H1 (cell line): ENCODE results near the gene BRD8. TPM values are rescaled to one million over a fixed set of nuclear protein-coding genes. Genes with fewer than 3 reads are reported as not detected.

Source experiments
- CTCF ChIA-PET: fragments of 300-600 bp; sonication (Branson Sonifier 250); formaldehyde crosslinking; loops from one replicate; lab custom pipeline; 2021; ENCODE audit not compliant: partially characterized antibody; lab: Charles Lee
- POLR2A ChIA-PET: fragments of 300-600 bp; sonication (Branson Sonifier 250); formaldehyde crosslinking; loops from one replicate; lab custom pipeline; 2021; ENCODE audit warnings: inconsistent platforms; ENCODE audit not compliant: partially characterized antibody; lab: Charles Lee
- DNase-seq, 2 experiments: peaks; one replicate each; pipeline versions ENCODE4 v3.0.0 to v3.0.0-alpha.2; 2010 to 2022; ENCODE audit warnings: low spot score in 2 of 2, low read depth in 1 of 2, mixed read lengths in 1 of 2
- FAIRE-seq: peaks from 2 replicates; lab custom pipeline; 2011; peaks lifted over from hg19 to GRCh38; lab: Jason Lieb, UNC
- H2AFZ ChIP-seq: 2 replicates; pipeline ENCODE4 v1.8.1; 2012; ENCODE audit warnings: low read length, inconsistent platforms
- H2AK5ac ChIP-seq: 2 replicates; pipeline ENCODE4 v1.6.1; 2013; ENCODE audit warnings: low read depth, low read length
- H2BK120ac ChIP-seq: replicated peaks from 2 replicates; pipeline ENCODE3; 2013; ENCODE audit warnings: low read depth, low read length, inconsistent platforms
- H2BK12ac ChIP-seq: 2 replicates; pipeline ENCODE4 v1.6.1; 2013; ENCODE audit warnings: low read depth, low read length
- H2BK15ac ChIP-seq: 2 replicates; pipeline ENCODE4 v1.6.1; 2013; ENCODE audit warnings: low read length
- H2BK20ac ChIP-seq: 2 replicates; pipeline ENCODE4 v1.6.1; 2013; ENCODE audit warnings: low read length
- H2BK5ac ChIP-seq: 2 replicates; pipeline ENCODE4 v1.6.1; 2013; ENCODE audit warnings: low read depth, low read length
- H3K14ac ChIP-seq: 2 replicates; pipeline ENCODE4 v1.6.1; 2013; ENCODE audit warnings: inconsistent platforms; ENCODE audit not compliant: insufficient read length
- H3K18ac ChIP-seq: 2 replicates; pipeline ENCODE4 v1.6.1; 2013; ENCODE audit warnings: low read length; ENCODE audit errors: extremely low read depth
- H3K23ac ChIP-seq: 2 replicates; pipeline ENCODE4 v1.6.1; 2013; ENCODE audit warnings: inconsistent platforms; ENCODE audit not compliant: insufficient read length
- H3K23me2 ChIP-seq: 2 replicates; pipeline ENCODE4 v1.6.1; 2013; ENCODE audit warnings: low read depth, low read length
- H3K27ac ChIP-seq: 2 replicates; pipeline ENCODE4 v1.6.1; 2011; ENCODE audit warnings: low read depth, low read length, inconsistent platforms
- H3K27me3 ChIP-seq, 4 experiments: replicated peaks in 1 of 4; 1 replicate in 1 of 4; 2 replicates in 3 of 4; pipeline versions ENCODE4 v1.6.1 to v1.8.1; 2011 to 2013; ENCODE audit warnings: low read length in 3 of 4, mild to moderate bottlenecking in 3 of 4, inconsistent platforms in 2 of 4, mixed read lengths in 2 of 4, moderate library complexity in 1 of 4; ENCODE audit not compliant: control insufficient read depth in 3 of 4, insufficient read depth in 3 of 4; ENCODE audit errors: extremely low read depth in 1 of 4
- H3K36me3 ChIP-seq, 4 experiments: 2 replicates each; pipeline versions ENCODE4 v1.6.1 to v1.8.1; 2011 to 2013; ENCODE audit warnings: mild to moderate bottlenecking in 4 of 4, low read length in 3 of 4, moderate library complexity in 2 of 4, control low read depth in 1 of 4, inconsistent platforms in 1 of 4; ENCODE audit not compliant: insufficient read depth in 4 of 4, control insufficient read depth in 2 of 4
- H3K4ac ChIP-seq: replicated peaks from 2 replicates; pipeline ENCODE3; 2013; ENCODE audit warnings: low read length, low read depth, mixed read lengths, inconsistent platforms; ENCODE audit not compliant: insufficient read length
- H3K4me1 ChIP-seq, 4 experiments: replicated peaks in 1 of 4; 1 replicate in 1 of 4; 2 replicates in 3 of 4; pipeline versions ENCODE4 v1.6.1 to v1.8.1; 2011 to 2013; ENCODE audit warnings: low read length in 3 of 4, inconsistent platforms in 2 of 4, mixed read lengths in 1 of 4; ENCODE audit not compliant: insufficient read depth in 4 of 4, control insufficient read depth in 3 of 4
- H3K4me2 ChIP-seq, 2 experiments: 2 replicates each; pipeline versions ENCODE4 v1.6.1 to v1.8.1; 2011 to 2013; ENCODE audit warnings: low read depth in 2 of 2, low read length in 2 of 2, control low read depth in 1 of 2, inconsistent platforms in 1 of 2, mild to moderate bottlenecking in 1 of 2; ENCODE audit not compliant: insufficient read depth in 1 of 2
- H3K4me3 ChIP-seq, 4 experiments: fragments of 200-600, 300-600 bp in 1 of 4; sonication (generic), shearing (Covaris generic), sonication (Bioruptor Twin) in 1 of 4; 2 replicates each; pipeline versions ENCODE4 v1.5.1 to v1.8.1; 2011 to 2016; ENCODE audit warnings: low read length in 4 of 4, low read depth in 3 of 4, control low read depth in 2 of 4, inconsistent platforms in 2 of 4, mild to moderate bottlenecking in 2 of 4, mixed read lengths in 1 of 4, moderate library complexity in 1 of 4; ENCODE audit not compliant: insufficient read depth in 2 of 4; ENCODE audit errors: extremely low read depth in 1 of 4
- H3K56ac ChIP-seq: replicated peaks from 2 replicates; pipeline ENCODE3; 2013; ENCODE audit warnings: low read depth, mild to moderate bottlenecking, mixed read lengths, low read length, inconsistent platforms; ENCODE audit not compliant: insufficient read length
- H3K79me1 ChIP-seq: 2 replicates; pipeline ENCODE4 v1.6.1; 2013; ENCODE audit warnings: low read depth, low read length, control low read depth
- H3K79me2 ChIP-seq, 2 experiments: 2 replicates each; pipeline versions ENCODE4 v1.6.1 to v1.8.1; 2012 to 2013; ENCODE audit warnings: low read length in 2 of 2, mild to moderate bottlenecking in 2 of 2, inconsistent platforms in 1 of 2; ENCODE audit not compliant: insufficient read depth in 2 of 2, control insufficient read depth in 1 of 2
- H3K9ac ChIP-seq, 4 experiments: replicated peaks in 1 of 4; 1 replicate in 1 of 4; 2 replicates in 3 of 4; pipeline versions ENCODE4 v1.6.1 to v1.8.1; 2011 to 2013; ENCODE audit warnings: low read depth in 3 of 4, low read length in 3 of 4, control low read depth in 2 of 4, mild to moderate bottlenecking in 2 of 4, moderate library complexity in 2 of 4, inconsistent platforms in 1 of 4; ENCODE audit errors: extremely low read depth in 1 of 4
- H3K9me3 ChIP-seq, 2 experiments: 2 replicates each; pipeline versions ENCODE4 v1.6.1 to v1.8.1; 2012 to 2013; ENCODE audit warnings: mild to moderate bottlenecking in 2 of 2, moderate library complexity in 2 of 2, control low read depth in 1 of 2, inconsistent platforms in 1 of 2, low read depth in 1 of 2, low read length in 1 of 2, mixed read lengths in 1 of 2; ENCODE audit not compliant: insufficient read depth in 2 of 2
- H4K20me1 ChIP-seq, 2 experiments: replicated peaks in 1 of 2; 2 replicates each; pipeline versions ENCODE3 to v1.8.1; 2011 to 2013; ENCODE audit warnings: inconsistent platforms in 2 of 2, low read length in 2 of 2, mild to moderate bottlenecking in 1 of 2; ENCODE audit not compliant: insufficient read depth in 2 of 2, control insufficient read depth in 1 of 2
- H4K5ac ChIP-seq: 2 replicates; pipeline ENCODE4 v1.6.1; 2013; ENCODE audit warnings: low read length, low read depth, mixed read lengths, inconsistent platforms; ENCODE audit not compliant: insufficient read length
- H4K8ac ChIP-seq: 2 replicates; pipeline ENCODE4 v1.8.0; 2013; ENCODE audit warnings: mild to moderate bottlenecking, moderate library complexity, low read length, inconsistent platforms; ENCODE audit not compliant: insufficient read depth; ENCODE audit errors: extremely low read depth
- H4K91ac ChIP-seq: replicated peaks from 2 replicates; pipeline ENCODE3; 2013; ENCODE audit warnings: low read length, mixed read lengths, inconsistent platforms; ENCODE audit not compliant: insufficient read length
- BACH1 ChIP-seq: IDR thresholded peaks from 2 replicates; pipeline ENCODE4 v1.6.1; 2012; ENCODE audit warnings: low read length, improper control_type of control experiment
- BRCA1 ChIP-seq: IDR thresholded peaks from 2 replicates; pipeline ENCODE4 v1.6.1; 2012; ENCODE audit warnings: low read depth, low read length, improper control_type of control experiment
- CTCF ChIP-seq, 3 experiments: IDR thresholded peaks; 1 replicate in 2 of 3; 2 replicates in 1 of 3; pipeline versions ENCODE4 v1.5.1 to v1.6.1; 2011; ENCODE audit warnings: low read length in 3 of 3, mild to moderate bottlenecking in 3 of 3, inconsistent platforms in 2 of 3, low read depth in 1 of 3, moderate library complexity in 1 of 3; ENCODE audit not compliant: insufficient read depth in 1 of 3; ENCODE audit errors: control extremely low read depth in 1 of 3
- JUND ChIP-seq: IDR thresholded peaks from 2 replicates; pipeline ENCODE4 v1.6.1; 2011; ENCODE audit warnings: mild to moderate bottlenecking, improper control_type of control experiment, low read length
- POLR2AphosphoS5 ChIP-seq: IDR thresholded peaks from 2 replicates; pipeline ENCODE4 v1.6.1; 2011; ENCODE audit warnings: low read depth, low read length
- SIN3A ChIP-seq, 2 experiments: IDR thresholded peaks in 1 of 2; conservative IDR thresholded peaks in 1 of 2; 2 replicates each; pipeline ENCODE4 v1.6.1; 2011 to 2012; ENCODE audit warnings: low read length in 2 of 2, improper control_type of control experiment in 1 of 2, low read depth in 1 of 2, mild to moderate bottlenecking in 1 of 2
- SP4 ChIP-seq: IDR thresholded peaks from 2 replicates; pipeline ENCODE4 v1.6.1; 2012; ENCODE audit warnings: low read length, inconsistent platforms
- TBP ChIP-seq: IDR thresholded peaks from 2 replicates; pipeline ENCODE4 v1.6.1; 2011; ENCODE audit warnings: low read depth, low read length, improper control_type of control experiment
- WGBS, 2 experiments: shearing (Covaris generic) in 1 of 2; methylation state at CpG; one replicate each; pipeline versions ENCODE4 v1.1.6 to v1.1.7; 2013 to 2015; ENCODE audit warnings: low lambda C conversion rate in 2 of 2, mixed read lengths in 2 of 2, inconsistent platforms in 1 of 2, low coverage in 1 of 2, missing lambda C conversion rate in 1 of 2; ENCODE audit not compliant: insufficient replicate concordance in 2 of 2, insufficient coverage in 1 of 2, insufficient read length in 1 of 2; ENCODE audit errors: extremely low coverage in 1 of 2, missing lambda C conversion rate in 1 of 2; 5-methylcytosine and 5-hydroxymethylcytosine counted together
- polyA plus RNA-seq, 7 experiments: library from polyadenylated mRNA; depleted of rRNA in 3 of 7; stranded (reverse) in 5 of 7; unstranded in 2 of 7; fragments of >200 nt in 5 of 7; fragments of 200-250 nt in 2 of 7; gene quantifications; 1 replicate in 5 of 7; 2 replicates in 1 of 7; 4 replicates in 1 of 7; pipeline versions ENCODE4 v1.2.1 to v1.2.3, GENCODE V29; 2011 to 2013; ENCODE audit warnings: missing spikeins in 2 of 7, mixed read lengths in 2 of 7
- total RNA-seq: library from RNA; stranded (reverse); fragmentation: NEBNext Ultra II Directional; extraction: Animal tissue kit (Norgen Biotek cat#: 25700); gene quantifications from 2 replicates; pipeline ENCODE4 v1.2.1, GENCODE V29; 2021

Gene BRD8
- total and polyA plus RNA-seq, 2 of the 8 experiments (the other 6 are each of a cell fraction or from before 2014, with no cell fraction given): 37.8 to 75.8 TPM

- 80% methylated on average over 1 of the region's 1 CpG; no CpG with 5 or more reads in 1 of the 2 experiments for WGBS, 2 experiments
- no peak overlapping the region for H3K23ac ChIP-seq
- no peak overlapping the region for H2BK15ac ChIP-seq
- no peak for TF ChIP-seq JUND
- TF ChIP-seq POLR2AphosphoS5: no peak
- TF ChIP-seq BACH1: no peak
- TF ChIP-seq SIN3A (conservative IDR thresholded peaks at IDR 0.05 in 1 of 2, IDR thresholded peaks at IDR 0.05 in 1 of 2; ENCODE audit: low read depth in 1 of 2, low read length in 2 of 2): no peak
- no peak for TF ChIP-seq CTCF (IDR thresholded peaks at IDR 0.05; ENCODE audit: control extremely low read depth in 1 of 3, insufficient read depth in 1 of 3, low read depth in 1 of 3, low read length in 3 of 3)
- no peak for TF ChIP-seq TBP
- no peak for TF ChIP-seq SP4
- no peak for TF ChIP-seq BRCA1
- H3K79me1 ChIP-seq: no peaks in the 10 kb centered on the region
- H4K91ac ChIP-seq: no peak overlapping the region
- no peak overlapping the region for H4K5ac ChIP-seq
- no peak overlapping the region for H3K4me2 ChIP-seq
- POLR2A ChIA-PET: interaction anchor here (1.3 kb wide), 1 partner anchor 10 kb away, joined by 3 read pairs; the partner anchor contains the start of gene NME5
- H2AFZ ChIP-seq: no peak overlapping the region
- H2BK20ac ChIP-seq: no peak overlapping the region
- no peak overlapping the region for H2BK120ac ChIP-seq
- no peak overlapping the region for H3K9ac ChIP-seq
- no peaks in the 10 kb centered on the region for H3K23me2 ChIP-seq
- no peak overlapping the region for H3K18ac ChIP-seq
- H4K8ac ChIP-seq: no peak overlapping the region
- H3K79me2 ChIP-seq: no peaks in the 10 kb centered on the region
- H3K4me3 ChIP-seq: no peak overlapping the region
- H2BK12ac ChIP-seq: no peak overlapping the region
- H2AK5ac ChIP-seq: no peak overlapping the region
- H3K4me1 ChIP-seq: no peaks in the 10 kb centered on the region
- H3K9me3 ChIP-seq: no peaks in the 10 kb centered on the region
- no peaks in the 10 kb centered on the region for H4K20me1 ChIP-seq
- DNase-seq: no peak
- H3K27me3 ChIP-seq: no peaks in the 10 kb centered on the region
- no peak overlapping the region for H3K4ac ChIP-seq
- no peak overlapping the region for H3K27ac ChIP-seq
- no peak for FAIRE-seq
- H3K14ac ChIP-seq: no peak overlapping the region
- no peak overlapping the region for H2BK5ac ChIP-seq
- H3K36me3 ChIP-seq: no peaks in the 10 kb centered on the region
- CTCF ChIA-PET: interaction anchor here (0.5 to 3.1 kb wide), 8 partner anchors 14 to 355 kb away, joined by 3 to 24 read pairs (median 4); no protein-coding TSS in a partner anchor
- no peak overlapping the region for H3K56ac ChIP-seq
These were observed 29.6 kb downstream of the BRD8 start for GRCh38 chr5:138148811-138149210.
